HUDEP-2 (cell line): Measurements from ENCODE around the gene OVOL3.

Source experiments
- DNase-seq, 76 experiments: peaks; one replicate each; lab custom pipeline; 2025; ENCODE audit not compliant: unreplicated experiment in 76 of 76; lab: John Stamatoyannopoulos, UW

The OVOL3 gene

GRCh38 chr19:36099166-36099785 lies 11.7 kb upstream of the OVOL3 start:
- DNase-seq: no peak

DNA sequence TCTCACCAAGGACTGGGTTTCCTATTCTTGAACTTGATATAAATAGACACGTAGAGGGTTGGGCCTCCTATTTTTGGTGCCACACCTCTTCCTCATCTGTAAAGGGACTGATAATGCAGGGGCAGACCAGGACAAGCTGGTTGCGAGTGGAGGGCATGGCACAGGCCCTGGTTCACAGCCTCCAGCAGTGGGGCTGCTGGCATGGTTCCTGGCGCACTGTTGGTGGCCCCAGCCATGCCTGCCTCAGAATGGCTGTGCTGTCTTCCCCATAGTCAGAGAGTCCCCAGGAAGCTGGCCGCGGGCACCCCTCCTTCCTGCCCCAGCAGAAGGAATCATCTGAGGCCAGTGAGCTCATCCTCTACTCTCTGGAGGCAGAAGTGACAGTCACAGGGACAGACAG lies 10.5 kb upstream of the OVOL3 start:
- peak in 73 of 76 experiments; percentile 20 to 93 (median 79) for DNase-seq

GRCh38 chr19:36101550-36102327 lies 9.2 kb upstream of the OVOL3 start:
- DNase-seq: no peak

DNA sequence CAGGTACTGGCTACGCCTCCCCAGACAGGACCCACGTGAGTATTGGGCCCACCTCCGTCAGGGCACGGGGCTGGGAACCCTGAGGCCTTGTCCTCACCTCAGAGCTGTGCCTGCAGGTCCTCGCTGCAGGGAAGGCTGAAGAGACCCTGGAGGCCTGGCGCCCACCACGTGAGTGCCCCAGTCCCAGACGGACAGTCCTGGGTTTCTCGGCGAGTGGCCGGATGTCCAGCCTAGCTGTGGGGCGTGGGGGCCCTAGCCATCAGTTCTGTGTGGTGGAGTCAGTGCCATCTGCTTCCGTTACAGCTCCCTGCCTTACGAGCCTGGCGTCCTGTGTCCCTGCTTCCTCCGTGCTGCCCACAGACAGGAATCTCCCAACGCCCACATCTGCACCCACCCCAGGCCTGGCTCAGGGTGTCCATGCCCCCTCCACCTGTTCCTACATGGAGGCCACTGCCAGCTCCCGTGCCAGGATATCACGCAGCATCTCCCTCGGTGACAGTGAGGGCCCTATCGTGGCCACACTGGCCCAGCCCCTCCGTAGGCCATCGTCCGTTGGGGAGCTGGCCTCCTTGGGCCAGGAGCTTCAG lies 7.8 kb upstream of the OVOL3 start:
- DNase-seq: no peak

- DNase-seq: peak in 75 of 76 experiments; percentile 71 to 97 (median 89)
Measured at GRCh38 chr19:36103842-36104552, 6.9 kb upstream of the OVOL3 start.

GRCh38 chr19:36106441-36106840 lies 4.5 kb upstream of the OVOL3 start:
- DNase-seq: no peak

DNA sequence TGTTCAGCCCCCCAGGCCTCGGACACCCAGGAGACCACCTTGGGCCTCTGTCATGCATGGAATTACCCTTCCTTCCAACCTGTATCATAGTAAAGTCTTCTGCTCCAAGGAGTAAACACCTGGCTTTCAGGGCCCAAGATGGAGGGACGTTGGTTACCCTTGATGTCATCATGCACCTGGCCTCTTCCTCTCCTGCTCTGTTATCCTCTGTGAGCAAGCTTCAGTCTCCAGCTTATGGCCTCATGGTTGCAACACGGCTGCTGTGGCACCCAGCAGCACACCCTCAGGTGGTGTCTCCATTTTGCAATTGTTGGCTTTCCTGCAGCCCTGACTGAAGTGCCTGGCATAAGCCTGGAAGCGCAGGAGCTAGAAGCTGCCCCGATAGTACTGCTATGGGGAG lies 4.0 kb upstream of the OVOL3 start:
- DNase-seq: no peak

DNA sequence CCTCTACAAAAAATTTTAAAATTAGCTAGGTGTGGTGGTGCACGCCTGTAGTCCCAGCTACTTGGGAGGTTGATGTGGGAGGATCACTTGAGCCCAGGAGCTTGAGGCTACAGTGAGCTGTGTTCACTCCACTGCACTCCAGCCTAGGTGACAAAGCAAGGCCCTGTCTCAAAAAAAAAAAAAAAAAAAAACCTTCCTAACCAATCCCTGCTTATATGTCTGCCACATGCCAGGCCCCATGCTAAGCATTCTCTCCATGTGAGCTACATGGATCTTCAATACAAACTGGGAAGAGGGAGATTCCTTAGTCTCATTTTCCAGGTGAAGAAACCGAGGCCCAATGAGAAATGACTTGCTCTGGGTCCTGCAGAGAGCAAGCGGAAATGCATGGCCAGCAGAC lies 2.3 kb upstream of the OVOL3 start:
- DNase-seq: no peak

- no peak for DNase-seq
Measured at GRCh38 chr19:36111200-36111539, 227 bp downstream of the OVOL3 start.

GRCh38 chr19:36112678-36113077 lies 1.7 kb downstream of the OVOL3 start:
- DNase-seq: no peak

DNA sequence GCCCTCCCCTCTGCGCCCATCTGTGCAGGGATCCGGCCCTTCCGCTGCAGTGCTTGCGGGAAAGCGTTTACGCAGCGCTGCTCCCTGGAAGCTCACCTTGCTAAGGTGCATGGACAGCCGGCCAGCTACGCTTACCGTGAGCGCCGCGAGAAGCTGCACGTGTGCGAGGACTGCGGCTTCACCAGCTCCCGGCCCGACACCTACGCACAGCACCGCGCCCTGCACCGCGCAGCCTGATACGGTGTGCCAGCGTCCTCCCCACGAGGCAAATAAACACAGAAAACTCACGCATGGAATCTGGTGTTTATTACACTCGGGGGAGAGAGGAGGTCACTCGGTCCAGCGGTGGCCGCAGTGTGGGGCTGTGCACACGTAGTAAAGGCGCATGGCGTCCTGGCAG lies 2.5 kb downstream of the OVOL3 start:
- no peak for DNase-seq

GRCh38 chr19:36113894-36114720 lies 3.2 kb downstream of the OVOL3 start:
- peak in 6 of 76 experiments; percentile 22 to 51 (median 30) for DNase-seq

DNA sequence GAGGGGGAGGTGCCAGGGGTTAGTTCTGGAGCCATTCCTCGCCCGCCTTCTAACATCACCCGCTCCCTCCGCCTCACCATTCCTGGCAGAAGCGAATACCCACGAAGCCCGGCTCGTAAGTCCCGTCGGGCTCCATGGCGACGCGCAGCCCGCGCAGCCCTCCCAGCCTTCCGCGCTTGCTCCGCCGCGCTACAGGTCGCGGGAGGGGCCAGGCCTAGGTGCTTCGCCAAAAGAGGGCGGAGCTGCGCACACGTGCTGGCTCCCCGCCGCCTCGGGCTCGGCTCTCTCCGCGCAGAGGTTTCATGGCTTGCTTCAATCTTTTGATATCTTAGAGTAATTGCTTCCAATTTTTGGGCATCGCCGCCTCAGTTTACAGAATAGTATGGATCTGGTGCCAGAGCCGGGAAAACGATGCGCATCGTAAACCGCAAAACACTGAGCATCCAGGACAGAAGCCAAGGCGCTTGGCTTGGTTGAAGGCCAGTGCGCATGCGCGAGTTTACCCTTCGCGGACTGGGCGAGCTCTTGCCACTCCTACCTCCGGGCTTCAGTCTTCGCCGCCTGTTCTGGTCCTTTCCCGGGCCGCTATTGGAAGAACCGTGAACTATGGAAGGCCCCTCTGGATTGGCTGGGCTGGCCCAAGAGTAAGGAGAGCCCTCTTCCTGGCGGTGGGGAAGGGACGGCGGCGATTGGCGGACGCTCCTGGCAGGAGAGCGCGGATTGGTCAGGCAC lies 3.9 kb downstream of the OVOL3 start, which contains the start of gene POLR2I:
Gene POLR2I, minus strand, starts transcription at position 155 of the 732 bp plus-strand sequence. Its CDS starts 19 bp downstream, at position 136.
- DNase-seq: peak; percentile 95 to 100 (median 100)

DNA sequence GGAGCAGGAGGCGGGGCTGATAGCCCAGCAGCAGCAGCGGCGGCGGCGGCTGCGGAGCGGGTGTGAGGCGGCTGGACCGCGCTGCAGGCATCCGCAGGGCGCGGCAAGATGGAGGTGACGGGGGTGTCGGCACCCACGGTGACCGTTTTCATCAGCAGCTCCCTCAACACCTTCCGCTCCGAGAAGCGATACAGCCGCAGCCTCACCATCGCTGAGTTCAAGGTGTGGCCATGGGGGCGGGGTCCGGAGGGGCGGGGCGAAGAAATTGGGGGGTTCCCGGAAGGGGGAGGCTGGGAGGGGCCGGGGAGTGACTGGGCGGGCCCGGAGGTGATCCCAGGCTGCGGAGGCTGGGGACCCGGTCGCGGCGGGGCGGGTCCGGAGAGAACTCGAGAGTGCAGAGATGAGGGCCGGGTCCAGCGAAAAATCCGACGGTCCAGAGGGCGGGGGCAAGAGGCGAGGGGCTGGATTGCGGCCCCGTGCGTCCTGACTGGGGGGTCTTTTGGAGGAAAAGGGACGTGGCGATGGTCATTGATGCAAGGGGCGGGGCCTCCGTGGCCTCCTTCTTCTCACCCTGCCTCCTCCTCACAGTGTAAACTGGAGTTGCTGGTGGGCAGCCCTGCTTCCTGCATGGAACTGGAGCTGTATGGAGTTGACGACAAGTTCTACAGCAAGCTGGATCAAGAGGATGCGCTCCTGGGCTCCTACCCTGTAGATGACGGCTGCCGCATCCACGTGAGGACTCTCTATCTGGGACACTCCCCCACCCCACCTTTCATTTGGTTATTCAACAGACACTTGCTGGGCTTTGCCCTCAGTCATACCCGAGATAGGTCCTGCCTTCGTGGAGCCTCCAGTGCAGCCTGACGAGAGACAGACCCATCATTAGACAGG lies 4.8 kb downstream of the OVOL3 start, which contains the start of gene TBCB:
Gene TBCB, plus strand, starts transcription at position 16 of the 891 bp plus-strand sequence. Its CDS starts 93 bp downstream, at position 109.
- peak in 44 of 76 experiments; percentile 33 to 95 (median 87) for DNase-seq

DNA sequence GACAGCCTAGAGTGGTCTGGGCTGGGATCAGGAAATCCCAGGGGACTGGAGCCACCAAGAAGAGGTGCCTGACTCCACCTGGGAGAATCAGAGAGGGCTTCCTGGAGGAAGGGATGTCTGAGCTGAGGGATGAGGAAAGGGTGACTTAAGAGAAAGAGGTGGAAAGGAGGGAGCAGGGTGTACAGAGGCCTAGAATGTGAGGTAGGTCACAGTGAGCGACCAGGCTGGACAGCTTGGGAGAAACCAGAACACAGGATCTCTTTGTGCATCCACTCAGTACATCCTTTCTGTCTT lies 5.3 kb downstream of the OVOL3 start:
- DNase-seq: no peak

- no peak for DNase-seq
Measured at GRCh38 chr19:36120092-36120983, 9.4 kb downstream of the OVOL3 start.

DNA sequence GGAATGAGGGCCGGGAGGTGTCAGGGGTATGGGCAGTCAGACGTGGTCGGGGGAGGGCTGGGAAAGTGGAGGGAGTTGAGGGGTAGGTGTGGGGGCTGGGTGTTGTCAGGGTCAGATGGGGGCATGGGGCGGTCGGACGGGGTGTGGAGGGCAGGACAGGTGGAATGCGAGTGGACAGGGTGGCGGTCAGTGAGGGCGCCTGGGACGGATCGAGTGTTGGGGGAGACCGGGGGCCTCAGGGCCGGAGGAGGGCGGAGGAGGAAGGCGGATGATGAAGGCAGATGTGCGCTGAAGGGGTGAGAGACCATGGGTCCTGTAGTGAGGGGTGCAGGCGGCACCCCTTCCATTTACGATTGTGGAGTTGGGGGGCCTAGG lies 10.0 kb downstream of the OVOL3 start:
- no peak for DNase-seq
